Measurements from ENCODE around the gene NSMF.

- TF ChIP-seq CTCF (IDR thresholded peaks at IDR 0.05; ENCODE audit: extremely low read depth in 1 of 2, insufficient read depth in 1 of 2, low read depth in 1 of 2, low read length in 2 of 2), result no peak
- TF ChIP-seq EZH2 (IDR thresholded peaks at IDR 0.05; ENCODE audit: borderline replicate concordance, low read depth, low read length, severe bottlenecking), result no peak
- no peak for TF ChIP-seq POLR2AphosphoS5 (IDR thresholded peaks at IDR 0.05; ENCODE audit: insufficient read depth, low read depth, low read length)
- no peak for TF ChIP-seq POLR2A (IDR thresholded peaks at IDR 0.05; ENCODE audit: low read depth, low read length)
- no peak for TF ChIP-seq FOS (IDR thresholded peaks at IDR 0.05; ENCODE audit: borderline replicate concordance, insufficient read depth, low read length)
Observed at GRCh38 chr9:137408651-137409405, 50.3 kb downstream of the NSMF start.
